ENCODE results near the gene RGL1. TPM values are rescaled to one million over a fixed set of nuclear protein-coding genes. Genes with fewer than 3 reads are reported as not detected.

Gene RGL1
- total RNA-seq, 1 experiment from 2014 or later: 2.1 TPM

DNA sequence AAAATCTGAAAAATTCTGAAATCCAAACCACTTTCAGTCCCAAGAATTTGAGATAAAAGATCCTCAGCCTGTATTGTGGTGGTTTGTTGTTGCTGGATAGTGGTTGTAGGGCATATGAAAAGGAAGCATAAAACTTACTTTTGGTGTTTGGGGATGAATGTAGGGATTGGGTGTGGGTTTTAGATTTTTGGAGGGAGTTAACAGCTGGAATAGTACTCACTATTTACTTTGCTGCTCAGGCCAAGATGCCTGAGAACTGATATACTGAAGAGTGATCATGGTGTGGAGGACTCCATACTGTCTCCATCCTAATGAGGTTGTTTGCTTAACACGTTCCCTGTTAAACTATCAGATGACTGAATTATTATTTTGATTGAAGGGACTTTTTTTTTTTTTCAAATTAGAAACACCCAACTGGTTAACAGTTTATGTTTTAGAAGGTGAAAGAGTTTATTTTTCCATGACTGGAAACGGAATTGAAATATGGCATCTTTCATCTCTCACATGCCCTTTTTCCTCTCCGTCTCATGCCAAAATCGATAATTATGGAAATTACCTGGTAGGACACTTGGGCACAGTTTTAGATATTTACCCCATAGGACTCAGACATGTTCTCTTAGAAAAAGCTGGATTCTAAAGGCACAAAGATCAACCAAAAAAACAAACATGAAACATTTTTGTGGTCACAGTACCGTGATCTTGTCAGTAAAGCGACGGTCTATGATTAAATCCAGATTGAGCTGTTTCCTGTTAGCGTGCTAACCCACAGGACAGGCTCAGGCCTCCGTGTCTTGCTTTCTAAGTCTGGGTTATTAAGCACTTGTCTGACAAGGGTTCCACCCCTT, 37.3 kb downstream of the RGL1 start:
- BruUV-seq (replicated peaks): no TSS peak
- Mint-ChIP-seq H3K4me1 (ENCODE audit: insufficient read depth, unreplicated experiment) (no peaks in the 10 kb centered on the region), H3K27ac (ENCODE audit: low read depth, unreplicated experiment) (no peak overlapping the region), H3K4me3 (ENCODE audit: unreplicated experiment) (no peak overlapping the region), H3K36me3 (ENCODE audit: insufficient read depth, unreplicated experiment) (no peaks in the 10 kb centered on the region), H3K9me3 (ENCODE audit: unreplicated experiment) (peaks cover 7% of the 10 kb centered on the region), H3K27me3 (ENCODE audit: insufficient read depth, unreplicated experiment) (no peaks in the 10 kb centered on the region)
- POLR2A ChIA-PET: interaction anchor here (0.5 kb wide), 1 partner anchor 36 kb away, joined by 3 read pairs; no protein-coding TSS in a partner anchor
- intact Hi-C loops (cut with micrococcal nuclease): no loop called here
- no peak for DNase-seq (ENCODE audit: unreplicated experiment)
- CTCF ChIA-PET: interaction anchor here (0.8 kb wide), 1 partner anchor 91 kb away, joined by 3 read pairs; no protein-coding TSS in a partner anchor
- TF ChIP-seq, protein P1, sequence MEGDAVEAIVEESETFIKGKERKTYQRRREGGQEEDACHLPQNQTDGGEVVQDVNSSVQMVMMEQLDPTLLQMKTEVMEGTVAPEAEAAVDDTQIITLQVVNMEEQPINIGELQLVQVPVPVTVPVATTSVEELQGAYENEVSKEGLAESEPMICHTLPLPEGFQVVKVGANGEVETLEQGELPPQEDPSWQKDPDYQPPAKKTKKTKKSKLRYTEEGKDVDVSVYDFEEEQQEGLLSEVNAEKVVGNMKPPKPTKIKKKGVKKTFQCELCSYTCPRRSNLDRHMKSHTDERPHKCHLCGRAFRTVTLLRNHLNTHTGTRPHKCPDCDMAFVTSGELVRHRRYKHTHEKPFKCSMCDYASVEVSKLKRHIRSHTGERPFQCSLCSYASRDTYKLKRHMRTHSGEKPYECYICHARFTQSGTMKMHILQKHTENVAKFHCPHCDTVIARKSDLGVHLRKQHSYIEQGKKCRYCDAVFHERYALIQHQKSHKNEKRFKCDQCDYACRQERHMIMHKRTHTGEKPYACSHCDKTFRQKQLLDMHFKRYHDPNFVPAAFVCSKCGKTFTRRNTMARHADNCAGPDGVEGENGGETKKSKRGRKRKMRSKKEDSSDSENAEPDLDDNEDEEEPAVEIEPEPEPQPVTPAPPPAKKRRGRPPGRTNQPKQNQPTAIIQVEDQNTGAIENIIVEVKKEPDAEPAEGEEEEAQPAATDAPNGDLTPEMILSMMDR (IDR thresholded peaks at IDR 0.05; ENCODE audit: unreplicated experiment): no peak

DNA sequence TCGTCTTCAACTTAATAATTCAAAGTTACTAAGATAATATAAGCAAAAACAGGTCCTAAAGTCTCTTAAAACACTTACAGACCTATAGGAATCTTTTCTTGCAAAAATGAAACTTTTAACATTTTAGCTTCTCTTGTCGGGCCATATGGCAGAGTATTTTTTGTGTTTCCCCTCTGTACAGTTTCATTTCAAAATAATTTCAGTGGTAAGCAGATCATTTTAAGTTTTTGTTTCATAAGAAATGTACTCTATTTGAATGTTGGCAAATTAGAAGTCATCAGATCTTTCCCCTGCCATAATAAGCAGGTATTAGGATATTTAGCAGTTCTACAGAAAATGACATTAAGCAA, 37.9 kb downstream of the RGL1 start:
- Mint-ChIP-seq H3K4me1 (ENCODE audit: insufficient read depth, unreplicated experiment) (no peaks in the 10 kb centered on the region), H3K4me3 (ENCODE audit: unreplicated experiment) (no peak overlapping the region), H3K36me3 (ENCODE audit: insufficient read depth, unreplicated experiment) (no peaks in the 10 kb centered on the region), H3K9me3 (ENCODE audit: unreplicated experiment) (peaks cover 7% of the 10 kb centered on the region), H3K27me3 (ENCODE audit: insufficient read depth, unreplicated experiment) (no peaks in the 10 kb centered on the region), H3K27ac (ENCODE audit: low read depth, unreplicated experiment) (no peak overlapping the region)
- TF ChIP-seq, protein P1 (IDR thresholded peaks at IDR 0.05; ENCODE audit: unreplicated experiment): no peak
- DNase-seq (ENCODE audit: unreplicated experiment): no peak
- intact Hi-C loops (cut with micrococcal nuclease): no loop called here
- no TSS peak for BruUV-seq (replicated peaks)
- ChIA-PET POLR2A (no interaction called here), CTCF (interaction anchor here (0.8 kb wide), 1 partner anchor 92 kb away, joined by 3 read pairs; no protein-coding TSS in a partner anchor)

DNA sequence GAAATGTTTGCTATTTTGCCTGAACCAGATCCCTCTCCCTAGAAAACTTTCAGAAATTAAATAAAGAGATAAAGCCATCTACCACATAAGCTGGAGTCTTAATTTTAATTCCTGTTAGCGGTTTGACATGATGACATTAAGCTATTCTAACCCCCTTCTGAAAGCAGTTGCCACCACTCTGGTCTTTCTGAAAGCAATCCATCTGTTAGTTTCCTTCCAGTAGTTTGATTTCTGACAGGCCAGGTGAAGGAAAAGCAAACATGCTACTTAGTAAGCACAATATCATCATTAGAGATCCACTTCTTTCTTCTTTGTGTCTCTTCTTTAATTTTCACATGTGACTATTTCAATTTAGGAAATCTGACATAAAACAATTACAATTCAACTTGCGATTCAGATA, 39.9 kb downstream of the RGL1 start:
- TF ChIP-seq, protein P1 (IDR thresholded peaks at IDR 0.05; ENCODE audit: unreplicated experiment): no peak
- BruUV-seq (replicated peaks): no TSS peak
- Mint-ChIP-seq H3K4me1 (ENCODE audit: insufficient read depth, unreplicated experiment) (no peaks in the 10 kb centered on the region), H3K9me3 (ENCODE audit: unreplicated experiment) (no peaks in the 10 kb centered on the region), H3K27me3 (ENCODE audit: insufficient read depth, unreplicated experiment) (no peaks in the 10 kb centered on the region), H3K27ac (ENCODE audit: low read depth, unreplicated experiment) (no peak overlapping the region), H3K4me3 (ENCODE audit: unreplicated experiment) (no peak overlapping the region), H3K36me3 (ENCODE audit: insufficient read depth, unreplicated experiment) (no peaks in the 10 kb centered on the region)
- ChIA-PET POLR2A (interaction anchor here (0.6 kb wide), 1 partner anchor 11 kb away, joined by 3 read pairs; no protein-coding TSS in a partner anchor), CTCF (no interaction called here)
- intact Hi-C loops (cut with micrococcal nuclease): no loop called here
- DNase-seq (ENCODE audit: unreplicated experiment): no peak

DNA sequence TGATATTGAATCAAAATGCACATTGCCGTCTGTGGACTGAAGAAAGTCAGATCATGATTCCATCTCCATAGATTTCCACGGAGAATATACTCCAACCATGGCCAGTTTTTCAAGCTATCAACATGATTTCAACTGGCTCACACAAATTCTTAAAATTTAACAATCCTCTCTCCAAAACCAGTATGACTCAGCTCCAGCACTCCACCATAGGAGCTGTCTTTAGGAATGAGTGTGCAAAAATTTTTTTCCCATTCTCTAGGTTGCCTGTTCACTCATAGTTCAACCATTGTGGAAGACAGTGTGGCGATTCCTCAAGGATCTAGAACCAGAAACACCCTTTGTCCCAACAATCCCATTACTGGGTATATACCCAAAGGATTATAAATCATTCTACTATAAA, 40.8 kb downstream of the RGL1 start:
- Mint-ChIP-seq H3K4me1 (ENCODE audit: insufficient read depth, unreplicated experiment) (no peaks in the 10 kb centered on the region), H3K9me3 (ENCODE audit: unreplicated experiment) (no peaks in the 10 kb centered on the region), H3K27me3 (ENCODE audit: insufficient read depth, unreplicated experiment) (no peaks in the 10 kb centered on the region), H3K36me3 (ENCODE audit: insufficient read depth, unreplicated experiment) (no peaks in the 10 kb centered on the region), H3K4me3 (ENCODE audit: unreplicated experiment) (no peak overlapping the region), H3K27ac (ENCODE audit: low read depth, unreplicated experiment) (no peak overlapping the region)
- TF ChIP-seq, protein P1 (IDR thresholded peaks at IDR 0.05; ENCODE audit: unreplicated experiment): no peak
- no TSS peak for BruUV-seq (replicated peaks)
- POLR2A ChIA-PET: interaction anchor here (0.6 kb wide), 1 partner anchor 10 kb away, joined by 3 read pairs; no protein-coding TSS in a partner anchor
- DNase-seq (ENCODE audit: unreplicated experiment): no peak
- intact Hi-C loops (cut with micrococcal nuclease): no loop called here
- CTCF ChIA-PET: interaction anchor here (0.6 to 1.5 kb wide), 4 partner anchors 15 to 524 kb away, joined by 3 to 5 read pairs (median 3); no protein-coding TSS in a partner anchor

All from MCF 10A (cell line).